ENCODE data around the gene SLIT3. TPM values are rescaled to one million over a fixed set of nuclear protein-coding genes. Genes with fewer than 3 reads are reported as not detected.

The SLIT3 gene
- total and polyA plus RNA-seq, 10 of the 15 experiments (the other 5 are each of a cell fraction or from before 2014, with no cell fraction given), result 0.05 TPM; not detected in 9

GRCh38 chr5:168885324-168886120 lies 415.4 kb downstream of the SLIT3 start:
- 0 out of 4 replicates have a peak, but pooled peaks cover 0 to 3% of the 10 kb centered on the region in 2 experiments for H3K27me3 ChIP-seq (replicated peaks in 1 of 2; ENCODE audit: control insufficient read depth in 2 of 2, insufficient read depth in 2 of 2, low read length in 1 of 2)
- FAIRE-seq (no peak), ATAC-seq (no peak), DNase-seq (ENCODE audit: low read depth, low spot score) (no peak)
- in situ Hi-C loops (cut with MboI), result no loop called here
- no peaks in the 10 kb centered on the region for H3K79me2 ChIP-seq (ENCODE audit: control insufficient read depth, insufficient read depth, low read length)
- TF ChIP-seq RB1 (IDR thresholded peaks at IDR 0.05; ENCODE audit: borderline replicate concordance), result no peak
- no peak for TF ChIP-seq CHD4 (IDR thresholded peaks at IDR 0.05)
- no peak for TF ChIP-seq ZSCAN29 (IDR thresholded peaks at IDR 0.05)
- no peak for TF ChIP-seq RBBP5 (conservative IDR thresholded peaks at IDR 0.05)
- no peak for TF ChIP-seq IRF4 (IDR thresholded peaks at IDR 0.05; ENCODE audit: low read depth, low read length)
- no peak for TF ChIP-seq EP300 (IDR thresholded peaks at IDR 0.05; ENCODE audit: borderline replicate concordance in 1 of 2, control insufficient read depth in 1 of 2, low read depth in 2 of 2, low read length in 2 of 2)
- TF ChIP-seq CREB1 (IDR thresholded peaks at IDR 0.05; ENCODE audit: low read depth), result no peak
- TF ChIP-seq MYB (IDR thresholded peaks at IDR 0.05; ENCODE audit: borderline replicate concordance, low read depth, low read length), result no peak
- no peak for TF ChIP-seq GABPA (IDR thresholded peaks at IDR 0.05; ENCODE audit: low read depth)
- no peak for TF ChIP-seq ZBTB33 (IDR thresholded peaks at IDR 0.05)
- TF ChIP-seq PKNOX1 (IDR thresholded peaks at IDR 0.05), result no peak
- no peak for TF ChIP-seq ZNF384 (IDR thresholded peaks at IDR 0.05; ENCODE audit: borderline replicate concordance, low read depth, low read length)
- TF ChIP-seq ZNF24 (IDR thresholded peaks at IDR 0.05), result no peak
- no peak for TF ChIP-seq SRF (IDR thresholded peaks at IDR 0.05; ENCODE audit: low read depth in 2 of 2, low read length in 2 of 2)
- no peak for TF ChIP-seq WRNIP1 (IDR thresholded peaks at IDR 0.05; ENCODE audit: borderline replicate concordance, low read depth, low read length)
- TF ChIP-seq SMC3 (IDR thresholded peaks at IDR 0.05; ENCODE audit: borderline replicate concordance, low read length), result no peak
- TF ChIP-seq NFYB (IDR thresholded peaks at IDR 0.05; ENCODE audit: insufficient read depth, low read depth, low read length), result no peak
- TF ChIP-seq MYC (IDR thresholded peaks at IDR 0.05; ENCODE audit: insufficient read depth, insufficient read length, insufficient replicate concordance, low read length, severe bottlenecking), result no peak
- WGBS (ENCODE audit: insufficient coverage, insufficient replicate concordance, low lambda C conversion rate, missing lambda C conversion rate), result 45% methylated on average over 14 of the region's 14 CpGs
- no peak overlapping the region for H3K27ac ChIP-seq (ENCODE audit: control insufficient read depth, insufficient read depth)
- H2AFZ ChIP-seq (ENCODE audit: control insufficient read depth, low read depth, low read length), result no peak overlapping the region
- RAD21 ChIA-PET (ENCODE audit: unreplicated experiment), result no interaction called here
- intact Hi-C loops (cut with micrococcal nuclease; ENCODE audit: unreplicated experiment), result no loop called here
- no peaks in the 10 kb centered on the region for H3K4me1 ChIP-seq (ENCODE audit: control insufficient read depth, insufficient read depth, low read length)
- H3K9ac ChIP-seq (ENCODE audit: control insufficient read depth, insufficient read depth, low read length), result no peak overlapping the region
- no peak overlapping the region for H3K4me2 ChIP-seq (ENCODE audit: control insufficient read depth, insufficient read depth)
- BruUV-seq (replicated peaks), result no TSS peak
- H3K36me3 ChIP-seq (ENCODE audit: control insufficient read depth in 2 of 2, insufficient read depth in 2 of 2, low read length in 1 of 2), result no peaks in the 10 kb centered on the region
- SMC1A ChIA-PET (ENCODE audit: uncharacterized antibody, unreplicated experiment), result no interaction called here
- no peak overlapping the region for H3K4me3 ChIP-seq
- POLR2A ChIA-PET, result interaction anchor here (0.6 kb wide), 1 partner anchor 134 kb away, joined by 3 read pairs; no protein-coding TSS in a partner anchor
- H3K9me3 ChIP-seq (replicated peaks; ENCODE audit: control insufficient read depth, insufficient read depth, low read length), result no peaks in the 10 kb centered on the region
- H4K20me1 ChIP-seq (ENCODE audit: control insufficient read depth, insufficient read depth), result no peaks in the 10 kb centered on the region
- CTCF ChIA-PET, result interaction anchor here (1.1 kb wide), 1 partner anchor 137 kb away, joined by 4 read pairs; no protein-coding TSS in a partner anchor
